Esophagus squamous epithelium (tissue), 5 donors: ENCODE results near the gene PTPDC1. TPM values are rescaled to one million over a fixed set of nuclear protein-coding genes. Genes with fewer than 3 reads are reported as not detected.

Source experiments
- DNase-seq: peaks from one replicate; lab custom pipeline; 2025; lab: John Stamatoyannopoulos, UW
- H3K27ac ChIP-seq, 4 donors: fragments of 200-600 bp; sonication (generic); one replicate each; pipeline ENCODE4 v1.5.1; 2016 to 2019; ENCODE audit warnings: mild to moderate bottlenecking in 1 of 4
- H3K27me3 ChIP-seq, 4 donors: fragments of 200-600 bp; sonication (generic); 1 replicate in 3 of 4; 2 replicates in 1 of 4; pipeline versions ENCODE4 v1.5.1 to v1.6.0; 2017 to 2021; ENCODE audit warnings: antibody characterized with exemption in 1 of 4
- H3K36me3 ChIP-seq, 3 donors: fragments of 200-600 bp; sonication (generic); one replicate each; pipeline ENCODE4 v1.5.1; 2016 to 2019
- H3K4me1 ChIP-seq, 3 donors: fragments of 200-600 bp; sonication (generic); one replicate each; pipeline ENCODE4 v1.5.1; 2017 to 2019
- H3K4me3 ChIP-seq, 4 donors: fragments of 200-600 bp; sonication (generic); 1 replicate in 3 of 4; 2 replicates in 1 of 4; pipeline ENCODE4 v1.5.1; 2016 to 2019; ENCODE audit warnings: mild to moderate bottlenecking in 2 of 4, moderate library complexity in 1 of 4
- H3K9me3 ChIP-seq, 3 donors: fragments of 200-600 bp; sonication (generic); one replicate each; pipeline ENCODE4 v1.5.1; 2016 to 2019
- CTCF ChIP-seq, 6 experiments: fragments of 450-650 bp in 4 of 6; fragments of 200-600 bp in 2 of 6; sonication (generic) in 2 of 6; IDR thresholded peaks; one replicate each; pipeline ENCODE4 v1.5.1; 2016 to 2019; ENCODE audit warnings: antibody characterized with exemption in 6 of 6, mild to moderate bottlenecking in 4 of 6, moderate library complexity in 4 of 6
- POLR2A ChIP-seq, 4 donors: fragments of 450-650 bp; IDR thresholded peaks; one replicate each; pipeline ENCODE4 v1.6.1; 2017; ENCODE audit warnings: antibody characterized with exemption in 4 of 4, mild to moderate bottlenecking in 4 of 4, moderate library complexity in 3 of 4
- WGBS, 2 donors: methylation state at CpG; one replicate each; pipeline ENCODE4 v1.1.5; 2018; 5-methylcytosine and 5-hydroxymethylcytosine counted together
- intact Hi-C: fragments of 100-400 bp; cut with DNase I; formaldehyde crosslinking; loops from one replicate; pipeline ENCODE4 v1.15.0; 2022
- total RNA-seq, 4 donors: library from RNA; depleted of rRNA; stranded (reverse); fragments of >200 nt; gene quantifications; one replicate each; pipeline ENCODE4 v1.1.0, GENCODE V29; 2016
- donor health status: DM: yes; HTN: yes; CAD: no.

Gene PTPDC1
- total RNA-seq, 4 donors from 2014 or later: 2.1 to 8.2 (median 3.3) TPM

GRCh38 chr9:94081864-94082463 lies 2.3 kb upstream of the PTPDC1 start:
- Histone ChIP-seq H3K27me3 (no peaks in the 10 kb centered on the region), H3K4me1 (peaks cover 0 to 30% (median 19%) of the 10 kb centered on the region in 3 donors), H3K27ac (no peak overlapping the region), H3K36me3 (no peaks in the 10 kb centered on the region), H3K9me3 (no peaks in the 10 kb centered on the region), H3K4me3 (no peak overlapping the region)
- intact Hi-C loops: no loop called here
- TF ChIP-seq POLR2A (IDR thresholded peaks at IDR 0.05) (no peak), CTCF (IDR thresholded peaks at IDR 0.05) (no peak)
- WGBS, 2 donors: 80 to 85% methylated on average over 8 of the region's 8 CpGs
- no peak for DNase-seq

GRCh38 chr9:94082553-94082952 lies 1.7 kb upstream of the PTPDC1 start:
- DNase-seq: no peak
- no peaks in the 10 kb centered on the region for H3K9me3 ChIP-seq
- intact Hi-C loops: no loop called here
- H3K27ac ChIP-seq: no peak overlapping the region
- 76 to 77% methylated on average over 3 of the region's 3 CpGs for WGBS, 2 donors
- no peaks in the 10 kb centered on the region for H3K36me3 ChIP-seq
- H3K4me1 ChIP-seq: peaks cover 0 to 30% (median 19%) of the 10 kb centered on the region in 3 donors
- no peak overlapping the region for H3K4me3 ChIP-seq
- H3K27me3 ChIP-seq: no peaks in the 10 kb centered on the region
- TF ChIP-seq POLR2A (IDR thresholded peaks at IDR 0.05) (no peak), CTCF (IDR thresholded peaks at IDR 0.05) (no peak)

DNA sequence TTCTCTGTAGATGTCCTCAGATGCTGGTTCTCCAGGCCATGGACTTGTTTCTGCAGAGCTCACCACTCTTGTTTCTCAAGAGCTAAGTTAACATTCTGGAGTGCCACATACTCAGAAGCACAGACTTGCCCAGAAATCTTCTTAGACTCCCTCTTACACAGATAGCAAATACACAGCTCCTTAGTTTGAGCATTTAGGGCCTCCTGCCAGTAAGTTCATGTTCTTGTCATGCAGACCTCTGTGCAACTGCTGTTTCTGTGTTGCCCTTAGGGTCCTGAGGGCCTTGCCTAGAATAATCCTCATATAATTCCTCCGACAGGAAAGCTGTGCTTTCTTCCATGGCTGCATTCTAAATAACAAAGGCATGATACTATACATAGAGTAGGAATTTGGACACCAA lies 1.3 kb upstream of the PTPDC1 start:
- H3K27me3 ChIP-seq: no peaks in the 10 kb centered on the region
- H3K4me1 ChIP-seq: peaks cover 0 to 30% (median 19%) of the 10 kb centered on the region in 3 donors
- no peak overlapping the region for H3K4me3 ChIP-seq
- H3K9me3 ChIP-seq: no peaks in the 10 kb centered on the region
- TF ChIP-seq CTCF (IDR thresholded peaks at IDR 0.05) (no peak), POLR2A (IDR thresholded peaks at IDR 0.05) (no peak)
- H3K36me3 ChIP-seq: no peaks in the 10 kb centered on the region
- WGBS, 2 donors: 35 to 70% methylated on average over 1 of the region's 1 CpG
- intact Hi-C loops: no loop called here
- no peak overlapping the region for H3K27ac ChIP-seq
- no peak for DNase-seq

DNA sequence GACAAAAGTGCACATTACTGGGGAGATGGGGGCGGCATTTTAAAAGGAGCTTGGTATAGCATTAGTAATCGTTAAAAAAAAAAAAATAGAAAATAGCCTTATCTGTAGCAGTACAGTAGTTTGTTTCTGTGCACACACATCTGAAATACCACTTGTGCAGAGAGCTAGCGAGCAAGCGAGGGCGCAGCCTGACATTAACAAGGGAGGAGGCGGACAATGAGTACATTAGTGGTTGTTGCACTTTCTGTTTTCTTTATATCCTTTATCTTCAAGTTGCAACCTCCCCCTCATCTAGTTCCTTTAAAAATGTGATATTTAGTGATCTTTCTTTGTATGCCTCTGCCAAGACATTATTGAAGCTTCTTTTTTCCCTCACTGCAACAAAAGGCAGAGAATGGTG lies 880 bp upstream of the PTPDC1 start:
- DNase-seq: no peak
- Histone ChIP-seq H3K36me3 (peaks cover 0 to 2% (median 0%) of the 10 kb centered on the region in 3 donors), H3K27me3 (no peaks in the 10 kb centered on the region), H3K9me3 (no peaks in the 10 kb centered on the region), H3K4me1 (peaks cover 0 to 30% (median 19%) of the 10 kb centered on the region in 3 donors), H3K4me3 (no peak overlapping the region), H3K27ac (no peak overlapping the region)
- intact Hi-C loops: no loop called here
- whole genome bisulfite sequencing, 2 donors: 40 to 56% methylated on average over 6 of the region's 6 CpGs
- TF ChIP-seq CTCF (IDR thresholded peaks at IDR 0.05) (no peak), POLR2A (IDR thresholded peaks at IDR 0.05) (no peak)

DNA sequence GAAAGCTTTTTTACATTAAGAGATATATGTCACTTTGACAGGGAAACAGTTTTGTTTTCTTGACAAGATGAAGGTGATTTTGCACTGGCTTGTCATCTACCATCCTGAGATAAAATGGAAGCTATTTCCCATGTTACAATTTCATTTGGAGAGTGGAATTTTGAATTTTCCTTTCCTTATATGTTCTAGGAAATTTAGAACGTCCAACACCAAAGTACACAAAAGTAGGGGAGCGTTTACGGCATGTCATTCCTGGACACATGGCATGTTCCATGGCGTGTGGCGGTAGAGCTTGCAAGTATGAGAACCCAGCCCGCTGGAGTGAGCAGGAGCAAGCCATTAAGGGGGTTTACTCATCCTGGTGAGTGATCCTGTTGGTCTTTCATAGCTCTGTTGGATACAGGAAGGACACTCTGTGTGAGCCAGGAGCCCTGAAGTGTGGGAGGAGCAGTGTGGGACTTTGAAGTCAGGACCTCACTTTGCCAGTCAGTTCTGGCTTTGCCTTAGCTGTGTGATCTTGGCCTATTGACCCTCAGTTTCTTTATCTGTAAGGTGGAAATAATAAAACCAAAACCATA lies 887 bp downstream of the PTPDC1 start:
- TF ChIP-seq CTCF (IDR thresholded peaks at IDR 0.05): no peak
- TF ChIP-seq POLR2A (IDR thresholded peaks at IDR 0.05): no peak

More for the DNA sequence above, 887 bp downstream of the PTPDC1 start:
- no peaks in the 10 kb centered on the region for H3K27me3 ChIP-seq
- H3K4me3 ChIP-seq: no peak overlapping the region
- no peaks in the 10 kb centered on the region for H3K9me3 ChIP-seq
- H3K4me1 ChIP-seq: peaks cover 0 to 30% (median 19%) of the 10 kb centered on the region in 3 donors
- peaks cover 0 to 6% (median 0%) of the 10 kb centered on the region in 3 donors for H3K36me3 ChIP-seq
- WGBS, 2 donors: 90 to 100% methylated on average over 6 of the region's 6 CpGs
- intact Hi-C loops: no loop called here
- no peak for DNase-seq
- no peak overlapping the region for H3K27ac ChIP-seq
